HepG2 (cell line): Measurements from ENCODE around the gene THRA. TPM values are rescaled to one million over a fixed set of nuclear protein-coding genes. Genes with fewer than 3 reads are reported as not detected.

Experiments
- AKAP8 ChIP-seq: sonication (generic); formaldehyde crosslinking; IDR thresholded peaks from 2 replicates; pipeline ENCODE4 v1.5.1; 2020; ENCODE audit warnings: mild to moderate bottlenecking, missing genetic modification reagents
- FOXC1 ChIP-seq: sonication (generic); formaldehyde crosslinking; IDR thresholded peaks from 2 replicates; pipeline ENCODE4 v1.8.0; 2022; ENCODE audit warnings: mild to moderate bottlenecking, missing genetic modification reagents, borderline replicate concordance
- GABPA ChIP-seq, 2 experiments: IDR thresholded peaks; 2 replicates each; pipeline ENCODE4 v1.6.1; 2011 to 2016; ENCODE audit warnings: low read depth in 2 of 2, low read length in 1 of 2, missing biosample characterization in 1 of 2, missing genetic modification characterization in 1 of 2
- HDAC2 ChIP-seq: sonication (generic); formaldehyde crosslinking; IDR thresholded peaks from 2 replicates; pipeline ENCODE4 v1.4.0; 2020; ENCODE audit warnings: missing genetic modification reagents
- JUND ChIP-seq: sonication (generic); formaldehyde crosslinking; IDR thresholded peaks from 2 replicates; pipeline ENCODE4 v1.8.0; 2022; ENCODE audit warnings: mild to moderate bottlenecking, missing genetic modification reagents
- MATR3 ChIP-seq: sonication (generic); formaldehyde crosslinking; IDR thresholded peaks from 2 replicates; pipeline ENCODE4 v1.4.0; 2020; ENCODE audit warnings: missing genetic modification reagents
- PAWR ChIP-seq: sonication (generic); formaldehyde crosslinking; IDR thresholded peaks from 2 replicates; pipeline ENCODE4 v1.4.0; 2020; ENCODE audit warnings: missing genetic modification reagents, mild to moderate bottlenecking, borderline replicate concordance
- SIN3A ChIP-seq: IDR thresholded peaks from 2 replicates; pipeline ENCODE4 v1.6.1; 2011; ENCODE audit warnings: low read depth, mild to moderate bottlenecking, control low read depth, low read length, borderline replicate concordance
- THAP9 ChIP-seq: sonication (generic); formaldehyde crosslinking; IDR thresholded peaks from 2 replicates; pipeline ENCODE4; 2020; ENCODE audit warnings: missing genetic modification reagents, mild to moderate bottlenecking, borderline replicate concordance
- TP53 ChIP-seq: sonication (generic); formaldehyde crosslinking; conservative IDR thresholded peaks from 2 replicates; pipeline ENCODE4 v1.4.0; 2020; ENCODE audit warnings: missing genetic modification reagents
- ZBTB40 ChIP-seq, 2 experiments: fragments of 450-650 bp in 1 of 2; sonication (generic) in 1 of 2; formaldehyde crosslinking in 1 of 2; IDR thresholded peaks; 2 replicates each; pipeline versions ENCODE4 v1.6.1 to v1.8.0; 2016 to 2022; ENCODE audit warnings: antibody characterized with exemption in 1 of 2, mild to moderate bottlenecking in 1 of 2, missing genetic modification reagents in 1 of 2
- ZMYM4 ChIP-seq: sonication (generic); formaldehyde crosslinking; IDR thresholded peaks from 2 replicates; pipeline ENCODE4 v1.8.1; 2023; ENCODE audit warnings: mild to moderate bottlenecking, missing genetic modification reagents
- ZNF3 ChIP-seq: IDR thresholded peaks from 2 replicates; pipeline ENCODE4 v1.7.0; 2017; ENCODE audit warnings: inconsistent platforms
- ZNF33A ChIP-seq: sonication (generic); formaldehyde crosslinking; IDR thresholded peaks from 2 replicates; pipeline ENCODE4 v1.5.1; 2020; ENCODE audit warnings: missing genetic modification reagents, mild to moderate bottlenecking, moderate library complexity, borderline replicate concordance
- ZNF552 ChIP-seq: sonication (generic); formaldehyde crosslinking; IDR thresholded peaks from 2 replicates; pipeline ENCODE4 v1.9.0; 2022; ENCODE audit warnings: missing genetic modification reagents, mild to moderate bottlenecking, borderline replicate concordance
- ZNF564 ChIP-seq: sonication (generic); formaldehyde crosslinking; IDR thresholded peaks from 2 replicates; pipeline ENCODE4 v1.8.1; 2023; ENCODE audit warnings: mild to moderate bottlenecking, missing genetic modification reagents
- ZNF616 ChIP-seq: sonication (generic); formaldehyde crosslinking; IDR thresholded peaks from 2 replicates; pipeline ENCODE4 v1.5.0; 2020; ENCODE audit warnings: low read depth, mild to moderate bottlenecking, missing genetic modification reagents
- ZSCAN29 ChIP-seq: sonication (generic); formaldehyde crosslinking; conservative IDR thresholded peaks from 2 replicates; pipeline ENCODE4 v1.4.0; 2020; ENCODE audit warnings: mild to moderate bottlenecking, missing genetic modification reagents
- polyA plus RNA-seq, 8 experiments: library from polyadenylated mRNA; depleted of rRNA in 3 of 8; stranded (reverse) in 7 of 8; unstranded in 1 of 8; fragments of >200 nt; fragmentation: Illumina TruSeq in 4 of 8; extraction: Trizol in 4 of 8; gene quantifications; 2 replicates each; pipeline versions ENCODE4 v1.2.1 to v1.2.3, GENCODE V29; 2011 to 2016; ENCODE audit warnings: low read depth in 4 of 8, missing spikeins in 1 of 8, mixed read lengths in 1 of 8; ENCODE audit not compliant: insufficient read depth in 1 of 8
- total RNA-seq, 5 experiments: library from RNA; depleted of rRNA; stranded (reverse); fragments of >200 nt; fragmentation: Illumina TruSeq; extraction: Trizol; gene quantifications; 2 replicates each; pipeline ENCODE4 v1.2.3, GENCODE V29; 2016; ENCODE audit warnings: low read depth in 1 of 5

THRA gene
- total and polyA plus RNA-seq, 2 of the 13 experiments (the other 11 are each of a cell fraction or from before 2014, with no cell fraction given) = 8.0 to 9.9 TPM

GRCh38 chr17:40063901-40064531 is 1.3 kb downstream of the THRA start (continued):
- no peak for TF ChIP-seq ZNF3 (CRISPR knock-in tag)
- TF ChIP-seq HDAC2 = peak; percentile 50; the same call in 1 of the 2 replicates
- TF ChIP-seq PAWR = no peak
- no peak for TF ChIP-seq GABPA (IDR thresholded peaks at IDR 0.05; ENCODE audit: low read depth, low read length)
- no peak for TF ChIP-seq GABPA (CRISPR knock-in tag; IDR thresholded peaks at IDR 0.05; ENCODE audit: low read depth)
- TF ChIP-seq ZNF616 (CRISPR knock-in tag) = no peak
- TF ChIP-seq ZMYM4 (CRISPR knock-in tag) = no peak
- TF ChIP-seq SIN3A = no peak
- no peak for TF ChIP-seq ZBTB40 (IDR thresholded peaks at IDR 0.05)
- peak; percentile 7; the same call in 1 of the 2 replicates for TF ChIP-seq ZBTB40 (CRISPR knock-in tag; IDR thresholded peaks at IDR 0.05)
- no peak for TF ChIP-seq ZNF552 (CRISPR knock-in tag)
- peak; percentile 25; the same call in 1 of the 2 replicates for TF ChIP-seq ZSCAN29 (CRISPR knock-in tag)
- no peak for TF ChIP-seq THAP9
- TF ChIP-seq TP53 (CRISPR knock-in tag) = no peak
- TF ChIP-seq MATR3 (CRISPR knock-in tag) = 0 out of 2 replicates have a peak, but pooled peaks have one; percentile 72
- TF ChIP-seq JUND (CRISPR knock-in tag) = 0 out of 2 replicates have a peak, but pooled peaks have one; percentile 39
- TF ChIP-seq ZNF564 (CRISPR knock-in tag) = no peak
- no peak for TF ChIP-seq FOXC1 (CRISPR knock-in tag)
- no peak for TF ChIP-seq ZNF33A
- no peak; the same call in 1 of the 2 replicates for TF ChIP-seq AKAP8 (CRISPR knock-in tag)
